Astrocyte of the cerebellum (primary cell): ENCODE data around the gene SHISA9.

ENCODE experiments used
- DNase-seq: peaks from one replicate; pipeline ENCODE4 v3.0.0-alpha.2; 2011; ENCODE audit warnings: low read depth
- H3K4me3 ChIP-seq: 2 replicates; pipeline ENCODE4 v1.5.1; 2011; ENCODE audit warnings: mild to moderate bottlenecking, low read depth, low read length, moderate library complexity
- in situ Hi-C: cut with HindIII; loops from 2 replicates; pipeline ENCODE4 v1.10.0; 2017; ENCODE audit warnings: low sequenced_read_pairs
- TF ChIP-seq, protein P1 (sequence below): IDR thresholded peaks from 2 replicates; pipeline ENCODE4 v1.5.1; 2012; ENCODE audit warnings: low read length, low read depth, moderate library complexity, mild to moderate bottlenecking; ENCODE audit errors: missing control alignments

Gene SHISA9

DNA sequence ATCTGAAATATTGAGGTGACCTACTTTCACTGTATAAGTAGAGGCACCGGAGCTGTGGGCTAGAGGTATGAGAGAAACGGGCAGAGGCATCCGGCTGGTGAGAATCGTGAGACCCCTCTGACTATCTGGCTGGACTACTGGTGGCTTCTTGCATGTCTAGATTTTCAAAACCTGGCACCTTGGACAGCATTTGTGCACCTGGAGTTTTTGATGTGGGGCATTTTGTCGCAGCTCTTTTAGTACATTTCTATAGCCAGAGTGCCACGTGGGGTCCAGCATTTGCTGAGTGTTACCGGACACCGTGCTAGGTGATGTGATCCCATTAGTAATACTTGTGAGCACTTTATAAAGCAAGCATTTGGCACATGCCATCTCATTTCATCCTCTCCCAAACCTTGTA lies 32.6 kb upstream of the SHISA9 start:
- in situ Hi-C loops = no loop called here
- H3K4me3 ChIP-seq = no peak overlapping the region
- TF ChIP-seq, protein P1, sequence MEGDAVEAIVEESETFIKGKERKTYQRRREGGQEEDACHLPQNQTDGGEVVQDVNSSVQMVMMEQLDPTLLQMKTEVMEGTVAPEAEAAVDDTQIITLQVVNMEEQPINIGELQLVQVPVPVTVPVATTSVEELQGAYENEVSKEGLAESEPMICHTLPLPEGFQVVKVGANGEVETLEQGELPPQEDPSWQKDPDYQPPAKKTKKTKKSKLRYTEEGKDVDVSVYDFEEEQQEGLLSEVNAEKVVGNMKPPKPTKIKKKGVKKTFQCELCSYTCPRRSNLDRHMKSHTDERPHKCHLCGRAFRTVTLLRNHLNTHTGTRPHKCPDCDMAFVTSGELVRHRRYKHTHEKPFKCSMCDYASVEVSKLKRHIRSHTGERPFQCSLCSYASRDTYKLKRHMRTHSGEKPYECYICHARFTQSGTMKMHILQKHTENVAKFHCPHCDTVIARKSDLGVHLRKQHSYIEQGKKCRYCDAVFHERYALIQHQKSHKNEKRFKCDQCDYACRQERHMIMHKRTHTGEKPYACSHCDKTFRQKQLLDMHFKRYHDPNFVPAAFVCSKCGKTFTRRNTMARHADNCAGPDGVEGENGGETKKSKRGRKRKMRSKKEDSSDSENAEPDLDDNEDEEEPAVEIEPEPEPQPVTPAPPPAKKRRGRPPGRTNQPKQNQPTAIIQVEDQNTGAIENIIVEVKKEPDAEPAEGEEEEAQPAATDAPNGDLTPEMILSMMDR = no peak
- DNase-seq = no peak

DNA sequence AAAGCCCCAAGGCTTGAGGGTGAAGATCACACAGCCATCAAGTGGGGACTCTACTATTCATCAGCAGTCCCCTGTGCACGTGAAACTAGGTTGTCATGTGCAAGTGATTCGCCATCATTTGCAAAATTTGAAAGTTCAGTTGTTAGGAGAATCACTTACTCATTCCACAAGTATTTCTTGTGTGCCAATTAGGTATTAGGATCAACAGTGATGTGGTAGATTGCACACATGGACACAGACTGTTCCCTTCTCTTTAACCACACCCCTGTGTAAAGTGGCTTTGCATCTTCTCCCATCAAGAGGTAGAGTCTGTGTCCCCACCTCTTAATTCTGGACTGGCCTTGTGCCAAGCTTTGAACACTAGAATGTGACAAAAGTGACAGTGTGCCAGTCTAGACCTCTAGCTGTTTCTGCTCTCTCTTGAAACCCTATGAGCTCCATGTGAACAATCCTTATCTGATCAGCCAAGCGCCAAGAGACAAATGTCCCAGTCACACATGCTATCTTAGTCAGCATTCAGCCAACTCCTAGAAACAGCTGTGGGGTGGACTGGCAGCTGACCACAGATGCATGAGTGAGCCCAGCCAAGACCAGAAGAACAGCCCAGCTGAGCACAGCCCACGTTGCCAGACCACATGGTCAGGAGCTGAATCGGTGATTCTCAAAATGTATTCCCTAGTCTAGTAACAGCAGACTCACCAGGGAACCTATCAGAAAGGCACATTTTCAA lies 31.5 kb upstream of the SHISA9 start:
- TF ChIP-seq, protein P1 = no peak
- in situ Hi-C loops = no loop called here
- no peak for DNase-seq
- H3K4me3 ChIP-seq = no peak overlapping the region

DNA sequence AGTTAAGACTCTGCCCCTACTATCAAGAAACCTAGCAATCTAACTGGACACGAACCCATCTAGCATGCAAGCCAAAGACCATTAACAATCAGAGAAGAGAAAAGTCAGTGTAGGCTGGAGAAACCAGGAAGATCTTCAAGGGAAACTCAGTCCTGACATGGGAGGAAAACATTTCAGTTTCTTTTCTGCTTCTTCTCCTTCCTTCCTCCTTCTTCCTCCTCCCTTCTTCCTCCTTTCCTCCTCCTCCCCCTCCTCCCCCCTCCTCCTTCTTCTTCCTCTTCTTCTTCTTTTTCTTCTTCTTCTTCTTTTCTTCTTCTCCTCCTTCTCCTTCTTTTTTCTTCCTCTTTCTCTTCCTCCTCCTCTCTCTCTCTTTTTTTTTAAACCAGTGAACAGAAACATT lies 29.6 kb upstream of the SHISA9 start:
- in situ Hi-C loops = no loop called here
- no peak overlapping the region for H3K4me3 ChIP-seq
- TF ChIP-seq, protein P1 = no peak
- no peak for DNase-seq

DNA sequence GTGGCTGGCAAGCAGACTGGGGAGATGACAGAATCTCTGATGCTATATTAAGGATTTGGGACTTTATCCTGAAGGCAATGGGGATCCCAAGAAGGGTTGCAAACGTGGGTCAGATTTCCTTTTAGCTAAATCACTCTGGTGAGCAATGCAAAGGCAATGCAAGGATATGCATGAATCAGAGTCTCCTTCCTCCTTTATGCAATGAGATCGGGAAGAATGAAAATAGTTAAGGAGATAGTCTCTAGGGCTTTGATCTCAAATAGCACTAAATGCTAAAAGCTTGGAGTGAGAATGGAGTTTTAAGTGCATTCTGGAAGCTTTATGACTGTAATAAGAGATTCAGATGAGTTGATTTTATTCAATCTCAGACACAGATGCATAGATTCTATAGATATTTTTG lies 27.2 kb upstream of the SHISA9 start:
- no peak for DNase-seq
- TF ChIP-seq, protein P1 = no peak
- H3K4me3 ChIP-seq = no peak overlapping the region
- in situ Hi-C loops = no loop called here

DNA sequence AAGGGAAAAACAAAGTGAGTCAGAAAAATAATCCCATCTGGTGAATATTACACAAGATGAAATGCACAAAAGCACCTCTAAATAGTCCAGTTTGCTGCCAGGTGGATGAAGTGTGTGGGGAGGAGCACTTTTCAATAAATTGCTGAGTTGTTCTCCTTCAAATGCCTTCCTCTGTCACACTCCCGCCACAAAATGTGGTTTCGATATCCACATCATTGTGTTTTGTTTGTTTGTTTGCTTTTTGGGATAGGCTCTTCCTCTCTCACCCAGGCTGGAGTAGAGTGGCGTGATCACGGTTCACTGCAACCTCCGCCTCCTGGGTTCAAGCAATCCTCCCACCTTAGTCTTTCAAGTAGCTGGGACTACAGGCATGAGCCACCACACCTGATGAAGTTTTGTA lies 24.6 kb upstream of the SHISA9 start:
- no peak for DNase-seq

DNA sequence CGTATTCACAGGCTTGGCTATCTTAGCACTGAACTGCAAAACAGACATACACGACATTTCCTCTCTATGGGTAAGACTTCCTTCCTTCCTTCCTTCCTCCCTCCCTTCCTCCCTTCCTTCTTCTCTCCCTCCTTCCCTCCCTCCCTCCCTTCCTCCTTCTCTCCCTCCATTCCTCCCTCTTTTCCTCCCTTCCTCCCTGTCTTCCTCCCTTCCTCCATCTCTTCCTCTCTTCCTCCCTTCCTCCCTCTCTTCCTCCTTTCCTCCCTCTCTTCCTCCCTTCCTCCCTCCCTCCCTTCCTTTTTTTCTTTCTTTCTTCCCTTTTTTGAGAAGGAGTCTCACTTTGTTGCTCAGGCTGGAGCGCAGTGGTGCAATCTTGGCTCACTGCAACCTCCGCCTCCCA lies 22.4 kb upstream of the SHISA9 start:
- TF ChIP-seq, protein P1 = no peak
- in situ Hi-C loops = no loop called here

More for the DNA sequence above, 24.6 kb upstream of the SHISA9 start:
- TF ChIP-seq, protein P1 = no peak
- no peak overlapping the region for H3K4me3 ChIP-seq
- in situ Hi-C loops = no loop called here

More for the DNA sequence above, 22.4 kb upstream of the SHISA9 start:
- no peak overlapping the region for H3K4me3 ChIP-seq
- DNase-seq = no peak
